HCT116 (cell line): Measurements from ENCODE around the gene EHBP1. TPM values are rescaled to one million over a fixed set of nuclear protein-coding genes. Genes with fewer than 3 reads are reported as not detected.

Experiments
- ATAC-seq: fragments of 200-7000 bp; cut with Tn5 transposase; 2 replicates; pipeline ENCODE4 v1.9.1; 2020; ENCODE audit warnings: mild to moderate bottlenecking, moderate library complexity
- BruUV-seq: library from RNA; stranded (reverse); fragments of 400-500 nt; replicated peaks from 2 replicates; lab custom pipeline; 2021; lab: Mats Ljungman, UMichigan
- CTCF ChIA-PET: fragments of 300-600 bp; sonication (Branson Sonifier 250); formaldehyde crosslinking; loops from one replicate; lab custom pipeline; 2021; ENCODE audit warnings: antibody characterized with exemption; lab: Charles Lee
- POLR2A ChIA-PET: fragments of 300-600, 350-600 bp; sonication (Branson Sonifier 250); formaldehyde crosslinking; loops from one replicate; lab custom pipeline; 2021; ENCODE audit warnings: antibody characterized with exemption; lab: Charles Lee
- RAD21 ChIA-PET, 2 experiments: fragments of 300-600 bp; sonication (Branson Sonifier 250); formaldehyde crosslinking; loops; one replicate each; lab custom pipeline; 2023; ENCODE audit warnings: low total read pairs in 2 of 2; ENCODE audit not compliant: uncharacterized antibody in 2 of 2, unreplicated experiment in 2 of 2, low non-redundant PET in 1 of 2; lab: Charles Lee
- DNase-seq: peaks from one replicate; pipeline ENCODE4 v3.0.0-alpha.2; 2010; ENCODE audit warnings: low read depth, low spot score
- H2AFZ ChIP-seq: fragments of 200-600 bp; shearing (Covaris generic), sonication (generic); 2 replicates; pipeline ENCODE4 v1.6.1; 2017; ENCODE audit warnings: low read depth, mixed run types, mixed read lengths, antibody characterized with exemption, low read length; ENCODE audit not compliant: poor library complexity, severe bottlenecking
- H3K27ac ChIP-seq: 2 replicates; pipeline ENCODE4 v1.5.1; 2012; ENCODE audit warnings: low read depth, low read length
- H3K27me3 ChIP-seq: fragments of 200-600 bp; sonication (generic); 2 replicates; pipeline ENCODE4 v1.6.1; 2016; ENCODE audit warnings: mixed run types, low read length, mixed read lengths; ENCODE audit not compliant: insufficient read depth
- H3K36me3 ChIP-seq, 2 experiments: fragments of 200-500 bp in 1 of 2; fragments of 200-600 bp in 1 of 2; sonication (Bioruptor generic) in 1 of 2; sonication (generic) in 1 of 2; 2 replicates each; pipeline versions ENCODE4 v1.5.1 to v1.6.1; 2014 to 2016; ENCODE audit warnings: low read length in 2 of 2, inconsistent platforms in 1 of 2, mixed read lengths in 1 of 2, mixed run types in 1 of 2; ENCODE audit not compliant: insufficient read depth in 2 of 2, control insufficient read depth in 1 of 2
- H3K4me1 ChIP-seq, 2 experiments: fragments of 200-600 bp in 1 of 2; sonication (generic) in 1 of 2; 2 replicates each; pipeline versions ENCODE4 v1.5.1 to v1.6.1; 2012 to 2017; ENCODE audit warnings: low read length in 2 of 2, inconsistent platforms in 1 of 2, mild to moderate bottlenecking in 1 of 2, mixed read lengths in 1 of 2, mixed run types in 1 of 2, moderate library complexity in 1 of 2; ENCODE audit not compliant: insufficient read depth in 2 of 2, control insufficient read depth in 1 of 2
- H3K4me2 ChIP-seq: fragments of 200-600 bp; sonication (generic); 2 replicates; pipeline ENCODE4 v1.6.1; 2017; ENCODE audit warnings: mixed run types, low read length, mixed read lengths
- H3K4me3 ChIP-seq, 2 experiments: fragments of 200-600 bp in 1 of 2; sonication (generic) in 1 of 2; replicated peaks in 1 of 2; 2 replicates each; pipeline ENCODE4 v1.5.1; 2011 to 2016; ENCODE audit warnings: low read length in 2 of 2, control low read depth in 1 of 2, low read depth in 1 of 2, mild to moderate bottlenecking in 1 of 2, mixed read lengths in 1 of 2, mixed run types in 1 of 2
- H3K79me2 ChIP-seq: fragments of 200-600 bp; sonication (generic); 2 replicates; pipeline ENCODE4 v1.6.1; 2017; ENCODE audit warnings: mild to moderate bottlenecking, mixed run types, low read length, moderate library complexity, mixed read lengths; ENCODE audit not compliant: insufficient read depth
- H3K9ac ChIP-seq: fragments of 200-600 bp; sonication (generic); 2 replicates; pipeline ENCODE4 v1.6.1; 2016; ENCODE audit warnings: low read length, mixed read lengths
- H3K9me2 ChIP-seq: fragments of 200-600 bp; sonication (generic), shearing (Covaris generic); 2 replicates; pipeline ENCODE4 v1.6.1; 2017; ENCODE audit warnings: mixed run types, mild to moderate bottlenecking, moderate library complexity; ENCODE audit not compliant: insufficient read depth
- H3K9me3 ChIP-seq, 2 experiments: fragments of 200-500 bp in 1 of 2; fragments of 200-600 bp in 1 of 2; sonication (Bioruptor generic) in 1 of 2; sonication (generic) in 1 of 2; 2 replicates each; pipeline ENCODE4 v1.6.1; 2014 to 2017; ENCODE audit warnings: low read length in 2 of 2, mixed read lengths in 2 of 2, inconsistent platforms in 1 of 2, low read depth in 1 of 2, mild to moderate bottlenecking in 1 of 2, mixed run types in 1 of 2, moderate library complexity in 1 of 2; ENCODE audit not compliant: control insufficient read depth in 1 of 2, insufficient read depth in 1 of 2
- H4K20me1 ChIP-seq: fragments of 200-600 bp; sonication (generic), shearing (Covaris generic); 2 replicates; pipeline ENCODE4 v1.6.1; 2017; ENCODE audit warnings: mixed run types, mild to moderate bottlenecking, moderate library complexity; ENCODE audit not compliant: insufficient read depth
- ATF3 ChIP-seq: IDR thresholded peaks from 2 replicates; pipeline ENCODE4 v1.6.1; 2012
- EGR1 ChIP-seq: IDR thresholded peaks from 2 replicates; pipeline ENCODE4 v1.6.1; 2012; ENCODE audit warnings: low read depth
- EZH2 ChIP-seq: fragments of 200-600 bp; sonication (generic); IDR thresholded peaks from 2 replicates; pipeline ENCODE4 v1.6.1; 2017; ENCODE audit warnings: antibody characterized with exemption, mixed run types
- EZH2phosphoT487 ChIP-seq: fragments of 200-600 bp; IDR thresholded peaks from 2 replicates; pipeline ENCODE4 v1.6.1; 2018; ENCODE audit warnings: antibody characterized with exemption, borderline replicate concordance
- FOSL1 ChIP-seq: IDR thresholded peaks from 2 replicates; pipeline ENCODE4 v1.6.1; 2012; ENCODE audit warnings: low read depth
- POLR2A ChIP-seq: IDR thresholded peaks from 2 replicates; pipeline ENCODE4 v1.7.0; 2011; ENCODE audit warnings: borderline replicate concordance; ENCODE audit not compliant: insufficient read depth, insufficient read length; ENCODE audit errors: extremely low read depth
- POLR2AphosphoS5 ChIP-seq: IDR thresholded peaks from 2 replicates; pipeline ENCODE4 v1.6.1; 2011; ENCODE audit warnings: mild to moderate bottlenecking, low read depth, low read length, moderate library complexity
- REST ChIP-seq: IDR thresholded peaks from 2 replicates; pipeline ENCODE4 v1.6.1; 2012; ENCODE audit warnings: low read depth
- ZFX ChIP-seq: fragments of 450-650 bp; IDR thresholded peaks from 2 replicates; pipeline ENCODE4 v1.6.1; 2017
- ZNF274 ChIP-seq: fragments of 200-500 bp; sonication (Bioruptor generic); IDR thresholded peaks from 2 replicates; pipeline ENCODE4 v1.6.1; 2014; ENCODE audit warnings: mild to moderate bottlenecking, low read depth, low read length, inconsistent platforms
- intact Hi-C: fragments of 100-400 bp; cut with micrococcal nuclease; formaldehyde crosslinking; loops from 2 replicates; pipeline ENCODE4 v1.10.0; 2022
- total RNA-seq: library from RNA; stranded (reverse); gene quantifications from one replicate; pipeline ENCODE4 v1.2.1, GENCODE V29; 2021; ENCODE audit not compliant: unreplicated experiment

The EHBP1 gene
- total RNA-seq, 1 experiment from 2014 or later, result 89.9 TPM

- Histone ChIP-seq H3K27ac (no peak overlapping the region), H3K9me2 (no peaks in the 10 kb centered on the region), H2AFZ (no peak overlapping the region), H3K36me3 (peaks cover 0 to 3% of the 10 kb centered on the region in 2 experiments; a peak in 1 of 4 replicates), H3K79me2 (peaks cover 6% of the 10 kb centered on the region; the same call in 1 of the 2 replicates), H3K27me3 (no peaks in the 10 kb centered on the region), H3K4me1 (no peaks in the 10 kb centered on the region), H3K9me3 (no peaks in the 10 kb centered on the region), H3K4me3 (no peak overlapping the region), H4K20me1 (0 out of 2 replicates have a peak, but pooled peaks cover 3% of the 10 kb centered on the region), H3K9ac (no peak overlapping the region), H3K4me2 (no peak overlapping the region)
- BruUV-seq, result no TSS peak
- TF ChIP-seq REST, result no peak
- TF ChIP-seq ZFX, result no peak
- TF ChIP-seq FOSL1, result no peak
- intact Hi-C loops, result no loop called here
- CTCF ChIA-PET, result no interaction called here
- ATAC-seq (no peak), DNase-seq (no peak)
- RAD21 ChIA-PET, result no interaction called here
- POLR2A ChIA-PET, result no interaction called here
Measured at GRCh38 chr2:62894966-62895631, 189.6 kb downstream of the EHBP1 start.

- Histone ChIP-seq H3K36me3 (peaks cover 0 to 3% of the 10 kb centered on the region in 2 experiments; a peak in 1 of 4 replicates), H2AFZ (no peak overlapping the region), H3K9ac (no peak overlapping the region), H4K20me1 (0 out of 2 replicates have a peak, but pooled peaks cover 3% of the 10 kb centered on the region), H3K27me3 (no peaks in the 10 kb centered on the region), H3K79me2 (peaks cover 6% of the 10 kb centered on the region; the same call in 1 of the 2 replicates), H3K4me2 (no peak overlapping the region), H3K4me3 (no peak overlapping the region), H3K4me1 (no peaks in the 10 kb centered on the region), H3K9me3 (no peaks in the 10 kb centered on the region), H3K9me2 (no peaks in the 10 kb centered on the region), H3K27ac (no peak overlapping the region)
- BruUV-seq, result no TSS peak
- RAD21 ChIA-PET, result no interaction called here
- TF ChIP-seq POLR2A, result no peak
- TF ChIP-seq ZNF274, result no peak
- TF ChIP-seq EZH2, result no peak
- no peak for TF ChIP-seq EGR1
- TF ChIP-seq EZH2phosphoT487, result no peak
- TF ChIP-seq POLR2AphosphoS5, result no peak
- TF ChIP-seq ATF3, result no peak
- DNase-seq (no peak), ATAC-seq (no peak)
- CTCF ChIA-PET, result no interaction called here
- intact Hi-C loops, result no loop called here
- POLR2A ChIA-PET, result no interaction called here
Measured at GRCh38 chr2:62895632-62896009, 190.1 kb downstream of the EHBP1 start.
